AG09319 (cell line): ENCODE data around the gene STRA6.

Experiments
- DNase-seq: peaks from one replicate; pipeline ENCODE4 v3.0.0-alpha.2; 2010; ENCODE audit warnings: low read depth; ENCODE audit errors: extremely low read depth
- TF ChIP-seq, protein P1 (sequence below): IDR thresholded peaks from 2 replicates; pipeline ENCODE4 v1.5.1; 2011; ENCODE audit warnings: low read depth, mild to moderate bottlenecking, inconsistent platforms, low read length, moderate library complexity

The STRA6 gene

DNA sequence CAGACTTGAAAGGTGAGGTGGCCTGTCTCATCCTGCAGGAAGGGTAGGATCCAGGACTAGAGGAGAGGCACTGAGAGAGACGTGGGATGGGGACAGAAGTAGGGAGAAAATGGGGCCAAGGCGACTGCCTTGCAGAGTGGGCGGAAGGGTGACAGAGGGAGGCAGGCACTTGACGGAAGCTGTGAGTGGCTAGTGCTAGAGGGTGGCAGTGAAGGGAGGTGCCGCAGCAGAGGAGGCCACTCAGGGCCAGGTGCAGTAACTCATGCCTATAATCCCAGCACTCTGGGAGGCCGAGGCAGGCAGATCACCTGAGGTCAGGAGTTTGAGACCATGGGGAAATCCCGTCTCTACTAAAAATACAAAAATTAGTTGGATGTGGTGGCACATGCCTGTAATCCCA is 40.8 kb upstream of the STRA6 start:
- DNase-seq = no peak

GRCh38 chr15:74242441-74243185 is 40.0 kb upstream of the STRA6 start:
- DNase-seq = no peak
- TF ChIP-seq, protein P1, sequence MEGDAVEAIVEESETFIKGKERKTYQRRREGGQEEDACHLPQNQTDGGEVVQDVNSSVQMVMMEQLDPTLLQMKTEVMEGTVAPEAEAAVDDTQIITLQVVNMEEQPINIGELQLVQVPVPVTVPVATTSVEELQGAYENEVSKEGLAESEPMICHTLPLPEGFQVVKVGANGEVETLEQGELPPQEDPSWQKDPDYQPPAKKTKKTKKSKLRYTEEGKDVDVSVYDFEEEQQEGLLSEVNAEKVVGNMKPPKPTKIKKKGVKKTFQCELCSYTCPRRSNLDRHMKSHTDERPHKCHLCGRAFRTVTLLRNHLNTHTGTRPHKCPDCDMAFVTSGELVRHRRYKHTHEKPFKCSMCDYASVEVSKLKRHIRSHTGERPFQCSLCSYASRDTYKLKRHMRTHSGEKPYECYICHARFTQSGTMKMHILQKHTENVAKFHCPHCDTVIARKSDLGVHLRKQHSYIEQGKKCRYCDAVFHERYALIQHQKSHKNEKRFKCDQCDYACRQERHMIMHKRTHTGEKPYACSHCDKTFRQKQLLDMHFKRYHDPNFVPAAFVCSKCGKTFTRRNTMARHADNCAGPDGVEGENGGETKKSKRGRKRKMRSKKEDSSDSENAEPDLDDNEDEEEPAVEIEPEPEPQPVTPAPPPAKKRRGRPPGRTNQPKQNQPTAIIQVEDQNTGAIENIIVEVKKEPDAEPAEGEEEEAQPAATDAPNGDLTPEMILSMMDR = no peak

More for the DNA sequence above, 40.8 kb upstream of the STRA6 start:
- TF ChIP-seq, protein P1 = no peak

DNA sequence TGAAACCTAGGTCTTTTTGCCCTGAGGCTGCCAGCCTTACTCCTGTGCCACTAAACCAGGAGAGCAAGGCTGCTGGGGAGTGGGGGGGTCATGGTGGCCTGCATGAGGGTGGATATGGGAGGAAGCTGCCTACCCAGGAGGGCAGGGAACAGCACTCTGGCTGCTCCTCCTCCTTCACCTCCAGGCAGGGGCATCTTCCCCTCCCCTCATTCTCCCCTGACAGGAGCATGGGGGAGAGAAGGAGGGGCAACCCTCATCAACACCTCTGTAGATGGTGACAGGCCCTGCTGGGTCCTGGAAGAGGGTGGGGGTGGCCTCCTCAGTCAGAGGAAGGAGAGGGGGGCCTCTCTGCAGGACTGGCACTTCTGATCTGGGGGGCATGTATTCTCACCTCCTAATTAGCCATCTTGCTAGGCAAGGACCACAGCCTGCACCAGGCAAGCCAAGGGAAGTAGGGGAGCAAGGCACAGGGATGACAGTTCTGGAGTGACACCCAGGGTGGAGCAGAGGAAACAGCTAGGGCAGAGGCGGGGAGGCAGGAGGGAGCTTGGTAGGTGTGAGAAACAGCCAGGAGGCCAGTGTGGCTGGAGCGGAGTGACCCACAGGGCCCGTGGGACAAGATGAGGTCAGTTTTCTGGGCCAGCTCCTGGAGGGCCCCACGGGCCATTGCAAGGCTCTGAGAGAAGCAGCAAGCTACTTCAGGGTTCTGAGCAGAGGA is 38.5 kb upstream of the STRA6 start:
- TF ChIP-seq, protein P1 = no peak
- no peak for DNase-seq

- TF ChIP-seq, protein P1 = peak; percentile 60
- DNase-seq = peak; percentile 52
Measured at GRCh38 chr15:74240002-74240568, 37.5 kb upstream of the STRA6 start.

GRCh38 chr15:74239051-74239705 is 36.6 kb upstream of the STRA6 start:
- TF ChIP-seq, protein P1 = no peak
- DNase-seq = no peak

DNA sequence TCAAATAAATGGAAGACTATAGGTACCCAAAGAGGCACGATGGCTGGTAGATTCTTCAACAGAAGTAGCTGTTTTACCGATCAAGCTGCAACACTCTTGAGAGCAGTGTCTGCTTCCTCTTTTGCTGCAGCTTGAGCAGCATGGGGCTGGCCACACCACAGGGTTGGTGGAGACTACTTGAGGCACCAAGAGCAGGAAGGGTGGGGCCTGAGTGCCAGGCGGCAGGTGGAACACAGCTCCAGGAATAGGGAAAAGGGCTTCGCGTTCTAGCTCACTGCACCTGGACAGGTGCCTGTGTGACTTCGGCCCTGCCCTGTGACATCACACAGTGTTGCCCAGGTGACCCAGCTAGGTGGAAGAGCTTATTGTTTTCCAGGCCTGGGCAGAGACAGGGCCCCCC is 33.4 kb upstream of the STRA6 start, which contains the start of gene CCDC33:
Gene CCDC33, plus strand, starts transcription at position 365 of the 400 bp plus-strand sequence. CDS start 394 bp downstream, outside the sequence.
- TF ChIP-seq, protein P1 = no peak
- DNase-seq = no peak
